Small intestine (tissue), 7 donors: ENCODE data around the gene EPB41L2. TPM values are rescaled to one million over a fixed set of nuclear protein-coding genes. Genes with fewer than 3 reads are reported as not detected.

Experiments
- DNase-seq, 2 donors: peaks; one replicate each; pipeline versions ENCODE4 v3.0.0 to v3.0.0-alpha.2; 2013
- FAIRE-seq: peaks from 2 replicates; lab custom pipeline; 2012; peaks lifted over from hg19 to GRCh38; lab: Jason Lieb, UNC
- H3K27ac ChIP-seq, 3 donors: one replicate each; pipeline ENCODE4 v1.5.1; 2013; ENCODE audit warnings: low read length in 2 of 3, mild to moderate bottlenecking in 2 of 3, control low read depth in 1 of 3, inconsistent platforms in 1 of 3, low read depth in 1 of 3, moderate library complexity in 1 of 3
- H3K27me3 ChIP-seq, 3 donors: one replicate each; pipeline ENCODE4 v1.6.1; 2013; ENCODE audit warnings: low read length in 3 of 3, inconsistent platforms in 1 of 3; ENCODE audit not compliant: control insufficient read depth in 3 of 3, insufficient read depth in 3 of 3
- H3K36me3 ChIP-seq, 3 donors: one replicate each; pipeline ENCODE4 v1.6.1; 2013; ENCODE audit warnings: low read length in 3 of 3, inconsistent platforms in 1 of 3, low read depth in 1 of 3, mild to moderate bottlenecking in 1 of 3, moderate library complexity in 1 of 3; ENCODE audit not compliant: control insufficient read depth in 3 of 3, insufficient read depth in 2 of 3
- H3K4me1 ChIP-seq, 3 donors: one replicate each; pipeline ENCODE4 v1.6.1; 2013; ENCODE audit warnings: low read length in 2 of 3, inconsistent platforms in 1 of 3, low read depth in 1 of 3, mild to moderate bottlenecking in 1 of 3, moderate library complexity in 1 of 3; ENCODE audit not compliant: control insufficient read depth in 3 of 3, insufficient read depth in 2 of 3
- H3K4me3 ChIP-seq, 3 donors: one replicate each; pipeline ENCODE4 v1.5.1; 2013; ENCODE audit warnings: low read length in 3 of 3, control low read depth in 1 of 3, inconsistent platforms in 1 of 3, low read depth in 1 of 3, mild to moderate bottlenecking in 1 of 3, moderate library complexity in 1 of 3
- H3K9me3 ChIP-seq, 2 donors: one replicate each; pipeline ENCODE4 v1.6.1; 2013; ENCODE audit warnings: low read depth in 1 of 2, low read length in 1 of 2; ENCODE audit not compliant: control insufficient read depth in 2 of 2, insufficient read depth in 1 of 2
- WGBS, 3 donors: extraction: QIAGEN DNeasy Blood & Tissue Kit; methylation state at CpG; one replicate each; pipeline ENCODE4 v1.1.7; 2013; 5-methylcytosine and 5-hydroxymethylcytosine counted together
- polyA plus RNA-seq, 4 donors: library from polyadenylated mRNA; stranded (reverse) in 3 of 4; unstranded in 1 of 4; fragments of 200-250 nt in 3 of 4; fragments of 120-200 nt in 1 of 4; gene quantifications; one replicate each; pipeline versions ENCODE4 v1.2.1 to v1.2.3, GENCODE V29; 2013
- donor health status: healthy with polysubstance abuse.
- donor health status: control.
- donor health status: control.
- donor health status: Bipolar disorder and iron deficiency.
- donor health status: healthy.

EPB41L2 gene
- polyA plus RNA-seq, 4 donors = 14.8 to 63.0 (median 31.1) TPM

DNA sequence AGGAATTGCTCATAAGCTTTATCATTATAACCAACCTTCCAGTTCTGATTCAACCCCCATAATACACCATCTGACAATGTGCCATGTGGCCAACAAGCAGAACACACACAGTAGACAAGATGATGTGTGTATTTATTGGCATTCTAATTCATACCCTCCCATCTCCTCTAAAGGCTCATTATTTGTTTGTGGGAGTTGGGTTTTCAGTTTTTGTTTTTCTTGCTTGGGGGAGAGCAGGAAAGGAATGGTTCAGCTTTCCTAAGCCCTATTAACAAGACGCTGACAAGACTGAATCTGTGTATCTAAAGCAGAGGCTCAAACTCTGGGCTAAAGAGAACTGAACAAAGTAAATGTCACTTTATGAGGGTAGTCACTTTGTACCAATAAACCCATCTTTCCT is 36.8 kb downstream of the EPB41L2 start:
- FAIRE-seq (no peak), DNase-seq (no peak)
- Histone ChIP-seq H3K36me3 (no peaks in the 10 kb centered on the region), H3K4me3 (no peak overlapping the region), H3K27ac (no peak overlapping the region), H3K9me3 (no peaks in the 10 kb centered on the region), H3K27me3 (no peaks in the 10 kb centered on the region), H3K4me1 (peaks cover 0 to 14% (median 4%) of the 10 kb centered on the region in 3 donors)
- 93 to 97% (median 95%) methylated on average over 1 of the region's 1 CpG for WGBS, 3 donors

DNA sequence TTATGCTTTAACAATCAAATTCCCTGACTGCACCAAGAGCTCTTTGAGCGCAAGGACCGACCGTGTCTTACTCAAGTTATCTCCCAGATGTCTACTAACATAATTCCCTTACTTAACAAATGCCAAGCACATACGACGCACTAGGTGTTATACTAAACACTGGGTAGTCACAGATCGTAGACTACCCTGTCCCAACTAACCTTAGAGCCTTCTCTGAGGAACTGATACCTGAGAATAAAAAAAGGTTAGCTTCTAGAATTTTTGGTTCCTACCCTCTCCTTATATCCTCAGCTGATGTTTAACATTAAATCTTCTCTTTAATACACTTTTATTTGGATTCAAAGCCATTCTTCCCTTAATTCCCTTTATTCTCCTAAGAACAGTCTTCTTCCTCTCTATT is 38.5 kb downstream of the EPB41L2 start:
- Histone ChIP-seq H3K4me3 (no peak overlapping the region), H3K27me3 (no peaks in the 10 kb centered on the region), H3K9me3 (no peaks in the 10 kb centered on the region), H3K27ac (no peak overlapping the region), H3K36me3 (no peaks in the 10 kb centered on the region), H3K4me1 (peaks cover 0 to 9% (median 0%) of the 10 kb centered on the region in 3 donors)
- FAIRE-seq (no peak), DNase-seq (no peak)
- WGBS, 3 donors = 95 to 99% (median 97%) methylated on average over 6 of the region's 6 CpGs

- peaks cover 0 to 9% (median 0%) of the 10 kb centered on the region in 3 donors for H3K4me1 ChIP-seq
- no peaks in the 10 kb centered on the region for H3K27me3 ChIP-seq
- no peak for DNase-seq
- no peak overlapping the region for H3K27ac ChIP-seq
- no peaks in the 10 kb centered on the region for H3K36me3 ChIP-seq
- WGBS, 3 donors = 35 to 50% (median 44%) methylated on average over 3 of the region's 3 CpGs
- no peak overlapping the region for H3K4me3 ChIP-seq
- no peaks in the 10 kb centered on the region for H3K9me3 ChIP-seq
- no peak for FAIRE-seq
Observed at GRCh38 chr6:131023834-131024504, 39.1 kb downstream of the EPB41L2 start.

DNA sequence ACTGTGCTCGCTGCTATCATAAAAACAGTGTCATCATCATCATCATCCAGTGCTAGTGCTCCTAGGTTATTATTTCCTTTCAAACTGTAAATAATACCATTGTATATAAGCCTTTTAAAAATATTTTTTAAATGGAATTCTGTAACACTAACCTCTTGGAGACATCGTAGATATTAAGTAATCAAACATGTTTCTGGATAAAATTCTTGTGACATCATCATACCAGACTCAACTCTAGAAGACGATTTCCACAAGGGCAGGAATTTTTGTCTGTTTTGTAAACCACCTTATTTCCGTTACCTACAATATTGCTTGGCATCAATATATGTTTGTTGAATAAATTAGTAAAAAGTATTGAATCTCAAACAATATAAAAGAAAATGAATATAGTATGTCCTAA is 40.4 kb downstream of the EPB41L2 start:
- peaks cover 0 to 9% (median 0%) of the 10 kb centered on the region in 3 donors for H3K4me1 ChIP-seq
- H3K4me3 ChIP-seq = no peak overlapping the region
- 58 to 72% (median 71%) methylated on average over 4 of the region's 4 CpGs for WGBS, 3 donors
- H3K9me3 ChIP-seq = no peaks in the 10 kb centered on the region
- no peak overlapping the region for H3K27ac ChIP-seq
- DNase-seq = no peak
- H3K36me3 ChIP-seq = no peaks in the 10 kb centered on the region
- FAIRE-seq = no peak
- H3K27me3 ChIP-seq = no peaks in the 10 kb centered on the region

- DNase-seq = no peak
- 88 to 94% (median 94%) methylated on average over 3 of the region's 3 CpGs for WGBS, 3 donors
- H3K27ac ChIP-seq = no peak overlapping the region
- no peaks in the 10 kb centered on the region for H3K27me3 ChIP-seq
- no peaks in the 10 kb centered on the region for H3K4me1 ChIP-seq
- H3K36me3 ChIP-seq = no peaks in the 10 kb centered on the region
- FAIRE-seq = no peak
- no peaks in the 10 kb centered on the region for H3K9me3 ChIP-seq
- no peak overlapping the region for H3K4me3 ChIP-seq
Observed at GRCh38 chr6:131017962-131018361, 45.1 kb downstream of the EPB41L2 start.

GRCh38 chr6:131015630-131016263 is 47.3 kb downstream of the EPB41L2 start:
- peak overlapping the region in 1 of 3 donors; percentile 54 for H3K27ac ChIP-seq
- FAIRE-seq (no peak), DNase-seq (no peak)
- 49 to 58% (median 51%) methylated on average over 3 of the region's 3 CpGs for WGBS, 3 donors
- no peaks in the 10 kb centered on the region for H3K36me3 ChIP-seq
- H3K4me3 ChIP-seq = no peak overlapping the region
- H3K4me1 ChIP-seq = no peaks in the 10 kb centered on the region
- H3K9me3 ChIP-seq = no peaks in the 10 kb centered on the region
- H3K27me3 ChIP-seq = no peaks in the 10 kb centered on the region

- 42 to 52% (median 50%) methylated on average over 4 of the region's 4 CpGs for WGBS, 3 donors
- Histone ChIP-seq H3K36me3 (no peaks in the 10 kb centered on the region), H3K4me1 (no peaks in the 10 kb centered on the region), H3K9me3 (no peaks in the 10 kb centered on the region), H3K4me3 (no peak overlapping the region), H3K27ac (peak overlapping the region in 1 of 3 donors; percentile 43), H3K27me3 (no peaks in the 10 kb centered on the region)
- DNase-seq = no peak
- no peak for FAIRE-seq
Observed at GRCh38 chr6:131015025-131015591, 47.9 kb downstream of the EPB41L2 start.

GRCh38 chr6:131014080-131014776 is 48.8 kb downstream of the EPB41L2 start:
- 49 to 60% (median 51%) methylated on average over 5 of the region's 5 CpGs for WGBS, 3 donors
- Histone ChIP-seq H3K4me1 (no peaks in the 10 kb centered on the region), H3K4me3 (no peak overlapping the region), H3K9me3 (no peaks in the 10 kb centered on the region), H3K36me3 (no peaks in the 10 kb centered on the region), H3K27me3 (no peaks in the 10 kb centered on the region), H3K27ac (no peak overlapping the region)
- DNase-seq (no peak), FAIRE-seq (no peak)
